Panc1 (cell line): ENCODE data around the gene TAF11L11.
"Not testable (repeated sequence)": the region's sequence is repeated elsewhere in the genome, so short reads cannot be mapped to it uniquely, and the experiment has no call there.

ENCODE experiments used
- CTCF ChIP-seq: fragments of 450-650 bp; IDR thresholded peaks from 2 replicates; pipeline ENCODE4 v1.5.1; 2017; ENCODE audit warnings: mild to moderate bottlenecking
- POLR2AphosphoS5 ChIP-seq: IDR thresholded peaks from 2 replicates; pipeline ENCODE4 v1.6.1; 2012; ENCODE audit warnings: mild to moderate bottlenecking, low read depth, low read length, moderate library complexity
- REST ChIP-seq, 2 experiments: IDR thresholded peaks; 2 replicates each; pipeline ENCODE4 v1.6.1; 2011 to 2012; ENCODE audit warnings: low read depth in 2 of 2, control low read depth in 1 of 2, low read length in 1 of 2, mild to moderate bottlenecking in 1 of 2, moderate library complexity in 1 of 2; ENCODE audit not compliant: insufficient read depth in 1 of 2
- SIN3A ChIP-seq: IDR thresholded peaks from 2 replicates; pipeline ENCODE4 v1.6.1; 2012; ENCODE audit warnings: low read depth, mild to moderate bottlenecking, low read length, moderate library complexity, borderline replicate concordance; ENCODE audit not compliant: insufficient read depth

- TF ChIP-seq CTCF; POLR2AphosphoS5; SIN3A; REST (IDR thresholded peaks at IDR 0.05; ENCODE audit: insufficient read depth in 1 of 2, low read depth in 2 of 2, low read length in 1 of 2): not testable (repeated sequence)
Observed at GRCh38 chr5:17597728-17598127, 6.3 kb upstream of the TAF11L11 start, which contains the start of gene TAF11L10.
